GM12801 (cell line): Measurements from ENCODE around the gene ANXA4.

Experiments used
- CTCF ChIP-seq: IDR thresholded peaks from one replicate; pipeline ENCODE4 v1.5.1; 2011; ENCODE audit warnings: control low read depth; ENCODE audit not compliant: insufficient read length; ENCODE audit errors: extremely low read depth

The ANXA4 gene

GRCh38 chr2:69724540-69725159, 17.3 kb upstream of the ANXA4 start:
- peak; percentile 45 for TF ChIP-seq CTCF

- TF ChIP-seq CTCF: no peak
Measured at GRCh38 chr2:69725706-69726360, 16.1 kb upstream of the ANXA4 start.

- no peak for TF ChIP-seq CTCF
Measured at GRCh38 chr2:69729266-69729665, 12.7 kb upstream of the ANXA4 start.

DNA sequence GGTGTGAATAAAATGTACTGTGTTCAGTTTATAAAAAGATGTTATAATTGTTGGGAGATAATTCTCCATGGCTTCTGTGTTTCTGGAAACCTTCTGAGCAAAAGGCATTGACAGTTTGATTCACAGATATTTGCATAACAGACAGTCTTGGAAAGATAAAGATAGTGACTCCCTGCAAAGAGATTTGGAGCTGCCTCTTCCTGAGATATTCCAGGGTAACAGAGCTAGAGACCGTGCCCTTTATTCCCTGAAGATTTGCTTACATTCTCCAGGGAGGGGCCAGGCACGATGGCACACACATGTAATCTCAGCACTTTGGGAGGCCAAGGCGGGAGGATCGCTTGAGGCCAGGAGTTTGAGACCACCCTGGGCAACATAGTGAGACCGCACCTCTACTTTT, 12.2 kb upstream of the ANXA4 start:
- TF ChIP-seq CTCF: no peak

DNA sequence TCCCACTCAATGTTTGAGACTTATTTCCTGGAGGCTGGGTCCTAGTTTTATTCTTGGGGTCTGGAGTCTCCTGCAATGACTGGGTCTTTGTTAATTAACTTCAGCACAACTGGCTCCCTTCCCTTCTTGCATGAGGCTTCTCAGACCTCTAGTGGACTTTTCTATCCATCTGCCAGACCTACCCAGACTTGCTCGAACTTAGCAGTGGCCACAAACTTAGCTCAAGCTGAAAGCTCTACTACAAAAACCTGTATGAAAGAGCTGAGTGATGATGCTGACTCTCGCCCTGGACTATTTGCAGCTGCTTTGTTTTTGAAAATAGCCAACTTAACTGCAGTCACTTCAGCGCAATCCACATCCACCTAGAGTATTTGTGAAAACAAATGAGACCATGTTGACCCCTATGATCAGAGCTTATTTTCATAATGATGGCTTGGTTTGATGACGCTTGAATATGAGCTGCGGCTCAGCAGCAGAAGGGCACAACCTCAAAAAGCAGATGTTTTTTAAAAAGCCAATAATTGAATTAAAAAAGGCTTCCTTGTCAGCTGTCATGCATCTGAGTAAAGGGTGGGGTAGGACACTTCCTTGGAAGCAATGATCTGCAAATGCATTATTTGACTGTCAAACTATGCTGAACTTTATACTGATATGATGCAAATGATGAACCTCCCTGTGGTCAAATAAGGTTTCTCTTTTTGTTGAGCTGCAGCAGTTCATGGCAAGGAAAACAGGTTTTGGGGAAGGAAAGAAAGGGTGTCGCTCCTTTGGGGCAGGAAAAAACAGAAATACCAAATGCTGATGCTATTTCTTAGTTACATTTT, 10.6 kb upstream of the ANXA4 start:
- TF ChIP-seq CTCF: no peak

GRCh38 chr2:69733342-69734034, 8.4 kb upstream of the ANXA4 start:
- TF ChIP-seq CTCF: no peak

DNA sequence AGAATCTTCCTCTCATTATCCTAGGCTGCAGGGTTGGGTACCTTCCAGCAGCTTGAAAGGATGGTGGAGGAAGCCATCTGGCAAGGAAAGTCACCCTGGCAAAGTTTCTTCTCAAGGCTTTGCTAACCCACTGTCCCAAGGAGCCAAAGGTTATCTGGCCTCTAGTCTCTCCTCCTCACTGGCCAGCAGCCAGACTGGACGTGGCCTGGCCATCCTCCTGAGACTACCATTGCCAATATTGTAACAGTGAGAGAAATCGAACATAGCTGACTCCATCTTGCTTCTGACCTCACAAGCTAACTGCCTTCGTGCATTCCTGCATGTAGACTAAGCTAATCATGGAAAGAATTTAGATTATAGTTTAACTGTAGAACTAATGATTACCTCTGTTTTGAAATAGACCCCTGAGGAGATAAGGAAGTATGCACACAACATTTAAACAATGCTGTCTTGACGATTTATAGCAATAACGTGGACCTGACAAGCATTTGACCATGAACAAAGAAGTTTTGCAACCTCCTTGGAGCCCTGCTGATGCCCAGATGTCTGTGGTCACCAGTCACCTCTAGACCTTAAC, 7.8 kb upstream of the ANXA4 start:
- TF ChIP-seq CTCF: no peak
